GM12878 (cell line): ENCODE data around the gene LYRM4.

Experiments
- ATF7 ChIP-seq: fragments of 450-650 bp; IDR thresholded peaks from 2 replicates; pipeline ENCODE4 v1.6.1; 2016; ENCODE audit warnings: low read depth, mild to moderate bottlenecking
- EZH2 ChIP-seq: IDR thresholded peaks from 2 replicates; pipeline ENCODE4 v1.6.1; 2012; ENCODE audit warnings: low read depth, mild to moderate bottlenecking, control low read depth, inconsistent platforms, low read length, borderline replicate concordance; ENCODE audit not compliant: control insufficient read depth
- RCOR1 ChIP-seq: conservative IDR thresholded peaks from 2 replicates; pipeline ENCODE4 v1.6.1; 2012; ENCODE audit warnings: low read depth, low read length, improper control_type of control experiment
- SRF ChIP-seq, 2 experiments: IDR thresholded peaks; 2 replicates each; pipeline ENCODE4 v1.6.1; 2011; ENCODE audit warnings: low read depth in 2 of 2, low read length in 2 of 2, mild to moderate bottlenecking in 1 of 2, moderate library complexity in 1 of 2
- ZNF207 ChIP-seq: fragments of 450-650 bp; IDR thresholded peaks from 2 replicates; pipeline ENCODE4 v1.6.1; 2014; ENCODE audit warnings: antibody characterized with exemption, mild to moderate bottlenecking, borderline replicate concordance
- ZNF384 ChIP-seq: IDR thresholded peaks from 2 replicates; pipeline ENCODE4 v1.6.1; 2012; ENCODE audit warnings: low read depth, mild to moderate bottlenecking, low read length, improper control_type of control experiment, borderline replicate concordance
- TF ChIP-seq, protein P1 (sequence below), 3 experiments: IDR thresholded peaks in 2 of 3; conservative IDR thresholded peaks in 1 of 3; 2 replicates each; pipeline ENCODE4 v1.5.1; 2011; ENCODE audit warnings: low read depth in 3 of 3, low read length in 3 of 3, mild to moderate bottlenecking in 3 of 3, control low read depth in 2 of 3, moderate library complexity in 2 of 3, inconsistent platforms in 1 of 3, mixed read lengths in 1 of 3; ENCODE audit not compliant: control insufficient read depth in 2 of 3, insufficient read depth in 1 of 3; ENCODE audit errors: extremely low read depth in 1 of 3
- TF ChIP-seq, protein P2 (sequence below): fragments of 150-350 bp; IDR thresholded peaks from 2 replicates; pipeline ENCODE4 v1.6.1; 2016; ENCODE audit warnings: low read depth, low read length

DNA sequence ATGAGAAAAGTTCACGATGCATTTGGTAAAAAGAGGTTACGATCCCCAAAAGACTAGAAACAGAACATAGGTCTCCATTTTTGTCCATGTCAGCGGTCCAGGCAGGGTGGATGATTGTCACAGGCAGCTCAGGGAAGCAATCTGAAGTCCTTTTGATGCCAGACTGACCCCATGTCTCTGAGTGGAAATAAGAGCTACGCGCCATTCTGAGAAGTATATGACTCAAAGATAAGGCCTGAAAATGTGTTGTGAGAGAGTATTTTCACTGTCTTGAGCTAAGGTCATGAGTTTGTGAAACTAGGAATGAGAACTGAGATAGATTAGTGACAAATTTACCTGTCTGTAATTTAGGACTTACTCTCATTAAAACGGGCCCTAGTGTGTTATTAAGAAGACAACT is 69.5 kb downstream of the LYRM4 start:
- TF ChIP-seq EZH2 (no peak), ZNF384 (no peak), ZNF207 (no peak), SRF (IDR thresholded peaks at IDR 0.05; ENCODE audit: low read depth in 2 of 2, low read length in 2 of 2) (no peak), ATF7 (no peak), RCOR1 (no peak)
- TF ChIP-seq, protein P1, sequence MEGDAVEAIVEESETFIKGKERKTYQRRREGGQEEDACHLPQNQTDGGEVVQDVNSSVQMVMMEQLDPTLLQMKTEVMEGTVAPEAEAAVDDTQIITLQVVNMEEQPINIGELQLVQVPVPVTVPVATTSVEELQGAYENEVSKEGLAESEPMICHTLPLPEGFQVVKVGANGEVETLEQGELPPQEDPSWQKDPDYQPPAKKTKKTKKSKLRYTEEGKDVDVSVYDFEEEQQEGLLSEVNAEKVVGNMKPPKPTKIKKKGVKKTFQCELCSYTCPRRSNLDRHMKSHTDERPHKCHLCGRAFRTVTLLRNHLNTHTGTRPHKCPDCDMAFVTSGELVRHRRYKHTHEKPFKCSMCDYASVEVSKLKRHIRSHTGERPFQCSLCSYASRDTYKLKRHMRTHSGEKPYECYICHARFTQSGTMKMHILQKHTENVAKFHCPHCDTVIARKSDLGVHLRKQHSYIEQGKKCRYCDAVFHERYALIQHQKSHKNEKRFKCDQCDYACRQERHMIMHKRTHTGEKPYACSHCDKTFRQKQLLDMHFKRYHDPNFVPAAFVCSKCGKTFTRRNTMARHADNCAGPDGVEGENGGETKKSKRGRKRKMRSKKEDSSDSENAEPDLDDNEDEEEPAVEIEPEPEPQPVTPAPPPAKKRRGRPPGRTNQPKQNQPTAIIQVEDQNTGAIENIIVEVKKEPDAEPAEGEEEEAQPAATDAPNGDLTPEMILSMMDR (IDR thresholded peaks at IDR 0.05 in 2 of 3, conservative IDR thresholded peaks at IDR 0.05 in 1 of 3; ENCODE audit: control insufficient read depth in 2 of 3, extremely low read depth in 1 of 3, insufficient read depth in 1 of 3, low read depth in 3 of 3, low read length in 3 of 3) = no peak
- TF ChIP-seq, protein P2, sequence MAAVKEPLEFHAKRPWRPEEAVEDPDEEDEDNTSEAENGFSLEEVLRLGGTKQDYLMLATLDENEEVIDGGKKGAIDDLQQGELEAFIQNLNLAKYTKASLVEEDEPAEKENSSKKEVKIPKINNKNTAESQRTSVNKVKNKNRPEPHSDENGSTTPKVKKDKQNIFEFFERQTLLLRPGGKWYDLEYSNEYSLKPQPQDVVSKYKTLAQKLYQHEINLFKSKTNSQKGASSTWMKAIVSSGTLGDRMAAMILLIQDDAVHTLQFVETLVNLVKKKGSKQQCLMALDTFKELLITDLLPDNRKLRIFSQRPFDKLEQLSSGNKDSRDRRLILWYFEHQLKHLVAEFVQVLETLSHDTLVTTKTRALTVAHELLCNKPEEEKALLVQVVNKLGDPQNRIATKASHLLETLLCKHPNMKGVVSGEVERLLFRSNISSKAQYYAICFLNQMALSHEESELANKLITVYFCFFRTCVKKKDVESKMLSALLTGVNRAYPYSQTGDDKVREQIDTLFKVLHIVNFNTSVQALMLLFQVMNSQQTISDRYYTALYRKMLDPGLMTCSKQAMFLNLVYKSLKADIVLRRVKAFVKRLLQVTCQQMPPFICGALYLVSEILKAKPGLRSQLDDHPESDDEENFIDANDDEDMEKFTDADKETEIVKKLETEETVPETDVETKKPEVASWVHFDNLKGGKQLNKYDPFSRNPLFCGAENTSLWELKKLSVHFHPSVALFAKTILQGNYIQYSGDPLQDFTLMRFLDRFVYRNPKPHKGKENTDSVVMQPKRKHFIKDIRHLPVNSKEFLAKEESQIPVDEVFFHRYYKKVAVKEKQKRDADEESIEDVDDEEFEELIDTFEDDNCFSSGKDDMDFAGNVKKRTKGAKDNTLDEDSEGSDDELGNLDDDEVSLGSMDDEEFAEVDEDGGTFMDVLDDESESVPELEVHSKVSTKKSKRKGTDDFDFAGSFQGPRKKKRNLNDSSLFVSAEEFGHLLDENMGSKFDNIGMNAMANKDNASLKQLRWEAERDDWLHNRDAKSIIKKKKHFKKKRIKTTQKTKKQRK = no peak
